ENCODE measurements around the gene RPTOR.

The RPTOR gene

GRCh38 chr17:80870401-80870800, 325.8 kb downstream of the RPTOR start:
- ATAC-seq: no peak
- TF ChIP-seq PATZ1 (CRISPR knock-in tag; IDR thresholded peaks at IDR 0.05; ENCODE audit: borderline replicate concordance): no peak
- no peak for TF ChIP-seq ZFP30 (CRISPR knock-in tag; IDR thresholded peaks at IDR 0.05)
- no peak for TF ChIP-seq CREB5 (CRISPR knock-in tag; IDR thresholded peaks at IDR 0.05; ENCODE audit: low read depth)
- no peak for TF ChIP-seq ESRRG (CRISPR knock-in tag; IDR thresholded peaks at IDR 0.05)
- no peak for TF ChIP-seq TCF4 (CRISPR knock-in tag; IDR thresholded peaks at IDR 0.05; ENCODE audit: borderline replicate concordance)
- TF ChIP-seq POU6F1 (CRISPR knock-in tag; IDR thresholded peaks at IDR 0.05; ENCODE audit: borderline replicate concordance, low read depth): no peak
- TF ChIP-seq, protein P1, sequence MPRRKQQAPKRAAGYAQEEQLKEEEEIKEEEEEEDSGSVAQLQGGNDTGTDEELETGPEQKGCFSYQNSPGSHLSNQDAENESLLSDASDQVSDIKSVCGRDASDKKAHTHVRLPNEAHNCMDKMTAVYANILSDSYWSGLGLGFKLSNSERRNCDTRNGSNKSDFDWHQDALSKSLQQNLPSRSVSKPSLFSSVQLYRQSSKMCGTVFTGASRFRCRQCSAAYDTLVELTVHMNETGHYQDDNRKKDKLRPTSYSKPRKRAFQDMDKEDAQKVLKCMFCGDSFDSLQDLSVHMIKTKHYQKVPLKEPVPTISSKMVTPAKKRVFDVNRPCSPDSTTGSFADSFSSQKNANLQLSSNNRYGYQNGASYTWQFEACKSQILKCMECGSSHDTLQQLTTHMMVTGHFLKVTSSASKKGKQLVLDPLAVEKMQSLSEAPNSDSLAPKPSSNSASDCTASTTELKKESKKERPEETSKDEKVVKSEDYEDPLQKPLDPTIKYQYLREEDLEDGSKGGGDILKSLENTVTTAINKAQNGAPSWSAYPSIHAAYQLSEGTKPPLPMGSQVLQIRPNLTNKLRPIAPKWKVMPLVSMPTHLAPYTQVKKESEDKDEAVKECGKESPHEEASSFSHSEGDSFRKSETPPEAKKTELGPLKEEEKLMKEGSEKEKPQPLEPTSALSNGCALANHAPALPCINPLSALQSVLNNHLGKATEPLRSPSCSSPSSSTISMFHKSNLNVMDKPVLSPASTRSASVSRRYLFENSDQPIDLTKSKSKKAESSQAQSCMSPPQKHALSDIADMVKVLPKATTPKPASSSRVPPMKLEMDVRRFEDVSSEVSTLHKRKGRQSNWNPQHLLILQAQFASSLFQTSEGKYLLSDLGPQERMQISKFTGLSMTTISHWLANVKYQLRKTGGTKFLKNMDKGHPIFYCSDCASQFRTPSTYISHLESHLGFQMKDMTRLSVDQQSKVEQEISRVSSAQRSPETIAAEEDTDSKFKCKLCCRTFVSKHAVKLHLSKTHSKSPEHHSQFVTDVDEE (CRISPR knock-in tag; IDR thresholded peaks at IDR 0.05): no peak
- TF ChIP-seq ZC3H10 (CRISPR knock-in tag; IDR thresholded peaks at IDR 0.05): no peak
- TF ChIP-seq CSRNP3 (CRISPR knock-in tag; IDR thresholded peaks at IDR 0.05): no peak
- TF ChIP-seq PPARA (CRISPR knock-in tag; IDR thresholded peaks at IDR 0.05; ENCODE audit: borderline replicate concordance): no peak

GRCh38 chr17:80871341-80871740, 326.7 kb downstream of the RPTOR start:
- ATAC-seq: no peak
- TF ChIP-seq BACH2 (CRISPR knock-in tag; IDR thresholded peaks at IDR 0.05; ENCODE audit: borderline replicate concordance): no peak
- no peak for TF ChIP-seq CREB5 (CRISPR knock-in tag; IDR thresholded peaks at IDR 0.05; ENCODE audit: low read depth)
- TF ChIP-seq RARB (CRISPR knock-in tag; IDR thresholded peaks at IDR 0.05): no peak
- TF ChIP-seq POU6F1 (CRISPR knock-in tag; IDR thresholded peaks at IDR 0.05; ENCODE audit: borderline replicate concordance, low read depth): no peak
- TF ChIP-seq ZNF565 (CRISPR knock-in tag; conservative IDR thresholded peaks at IDR 0.05; ENCODE audit: low read depth): no peak
- no peak for TF ChIP-seq TCF4 (CRISPR knock-in tag; IDR thresholded peaks at IDR 0.05; ENCODE audit: borderline replicate concordance)
- no peak for TF ChIP-seq ZC3H10 (CRISPR knock-in tag; IDR thresholded peaks at IDR 0.05)

DNA sequence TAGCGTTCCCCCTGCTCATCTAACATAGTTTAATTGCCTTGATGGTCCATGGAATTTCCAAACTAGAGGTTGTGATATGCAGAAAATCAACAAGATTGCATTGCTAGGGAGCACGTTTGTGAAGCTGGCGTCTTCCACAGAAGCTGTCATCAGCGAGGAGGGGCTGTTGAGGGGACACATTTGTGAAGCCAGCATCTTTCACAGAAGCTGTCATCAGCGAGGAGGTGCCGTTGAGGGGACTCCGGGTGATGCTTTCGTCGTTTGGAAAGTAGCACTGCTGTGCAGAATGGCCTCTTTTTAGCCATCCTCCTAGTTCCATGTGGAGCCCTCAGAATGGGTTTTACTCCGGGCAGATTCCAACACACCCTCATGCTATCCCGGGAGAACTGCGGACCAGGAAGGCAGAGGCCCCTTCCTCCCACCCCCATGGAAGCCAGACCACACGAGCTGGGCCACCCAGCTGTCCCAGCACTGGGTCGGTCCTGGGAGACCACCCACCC, 327.4 kb downstream of the RPTOR start:
- no peak for ATAC-seq
- TF ChIP-seq ZNF70 (CRISPR knock-in tag; IDR thresholded peaks at IDR 0.05) (no peak), CSDC2 (CRISPR knock-in tag; IDR thresholded peaks at IDR 0.05) (no peak), OSR1 (CRISPR knock-in tag; IDR thresholded peaks at IDR 0.05) (no peak), BACH2 (CRISPR knock-in tag; IDR thresholded peaks at IDR 0.05; ENCODE audit: borderline replicate concordance) (no peak), ZNF565 (CRISPR knock-in tag; conservative IDR thresholded peaks at IDR 0.05; ENCODE audit: low read depth) (no peak), CREB5 (CRISPR knock-in tag; IDR thresholded peaks at IDR 0.05; ENCODE audit: low read depth) (no peak), CSRNP3 (CRISPR knock-in tag; IDR thresholded peaks at IDR 0.05) (no peak), ZFP30 (CRISPR knock-in tag; IDR thresholded peaks at IDR 0.05) (no peak), TCF4 (CRISPR knock-in tag; IDR thresholded peaks at IDR 0.05; ENCODE audit: borderline replicate concordance) (no peak), ISL1 (CRISPR knock-in tag; IDR thresholded peaks at IDR 0.05) (no peak), ZNF8 (CRISPR knock-in tag; IDR thresholded peaks at IDR 0.05) (no peak), RARB (CRISPR knock-in tag; IDR thresholded peaks at IDR 0.05) (no peak), ARNTL (CRISPR knock-in tag; IDR thresholded peaks at IDR 0.05; ENCODE audit: borderline replicate concordance, low read depth) (no peak), ESRRG (CRISPR knock-in tag; IDR thresholded peaks at IDR 0.05) (no peak)

Data from SK-N-SH treated with all-trans-retinoic acid at 6 μM for 48 hours (cell line).